ENCODE measurements around the gene ANXA9.

The ANXA9 gene

GRCh38 chr1:151002051-151002450, 20.0 kb downstream of the ANXA9 start:
- no peak overlapping the region for H3K4me3 ChIP-seq (ENCODE audit: low read length)
- TF ChIP-seq CTCF (IDR thresholded peaks at IDR 0.05; ENCODE audit: insufficient read depth, low read depth, low read length, missing control alignments): no peak
- no peak for DNase-seq (ENCODE audit: low read depth)

- no peak overlapping the region for H3K4me3 ChIP-seq (ENCODE audit: low read length)
- no peak for TF ChIP-seq CTCF (IDR thresholded peaks at IDR 0.05; ENCODE audit: insufficient read depth, low read depth, low read length, missing control alignments)
- no peak for DNase-seq (ENCODE audit: low read depth)
Observed at GRCh38 chr1:151002611-151003010, 20.5 kb downstream of the ANXA9 start.

DNA sequence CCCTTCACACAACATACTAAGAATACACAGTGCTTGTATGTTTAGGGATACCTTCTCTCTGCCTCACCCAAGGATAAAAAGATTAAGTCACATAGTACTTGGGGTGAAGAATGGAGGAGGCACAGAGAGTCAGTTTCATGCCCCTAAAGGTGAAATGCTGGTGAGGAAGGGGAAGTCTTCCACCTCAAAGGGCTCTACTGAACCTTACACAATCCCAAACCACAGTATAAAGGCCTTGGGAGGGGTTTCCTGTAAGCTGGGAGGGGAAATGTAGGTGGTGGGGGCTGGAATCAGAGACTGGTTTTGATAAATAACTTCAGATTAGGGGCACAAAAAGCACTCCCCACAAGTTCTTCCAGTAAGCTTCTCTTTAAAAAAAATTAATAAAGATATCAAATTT, 21.1 kb downstream of the ANXA9 start:
- no peak for DNase-seq (ENCODE audit: low read depth)
- TF ChIP-seq CTCF (IDR thresholded peaks at IDR 0.05; ENCODE audit: insufficient read depth, low read depth, low read length, missing control alignments): no peak
- no peak overlapping the region for H3K4me3 ChIP-seq (ENCODE audit: low read length)

DNA sequence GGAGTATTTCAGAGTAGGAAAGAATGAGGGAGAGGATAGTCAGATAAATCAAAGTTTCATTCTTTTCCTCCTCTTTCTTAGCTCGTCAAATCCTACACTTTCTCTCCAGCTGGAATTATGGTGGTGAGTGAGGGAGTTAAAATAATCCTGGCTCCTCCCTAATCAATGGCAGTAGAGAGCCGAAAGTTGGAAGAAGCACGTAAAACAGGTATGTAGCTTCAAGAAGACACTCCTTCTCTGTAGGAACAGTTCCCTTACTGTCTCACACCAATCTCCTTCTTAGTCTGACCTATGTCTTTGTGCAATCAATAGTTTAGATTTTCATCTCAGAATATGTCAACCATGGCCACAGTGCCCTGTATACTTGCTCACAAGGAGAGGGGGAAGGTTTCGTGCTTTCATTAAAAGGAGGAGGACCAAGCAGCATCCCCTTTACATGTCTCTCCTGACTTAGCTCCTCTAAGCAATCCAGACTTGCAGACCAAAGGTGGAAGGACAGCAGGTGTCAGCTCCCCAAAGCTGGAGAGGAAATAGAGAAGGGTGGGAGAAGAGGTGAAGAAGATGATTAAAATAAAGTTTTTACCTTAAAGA, 23.7 kb downstream of the ANXA9 start:
- peak overlapping the region; percentile 73 for H3K4me3 ChIP-seq (ENCODE audit: low read length)
- TF ChIP-seq CTCF (IDR thresholded peaks at IDR 0.05; ENCODE audit: insufficient read depth, low read depth, low read length, missing control alignments): no peak
- no peak for DNase-seq (ENCODE audit: low read depth)

DNA sequence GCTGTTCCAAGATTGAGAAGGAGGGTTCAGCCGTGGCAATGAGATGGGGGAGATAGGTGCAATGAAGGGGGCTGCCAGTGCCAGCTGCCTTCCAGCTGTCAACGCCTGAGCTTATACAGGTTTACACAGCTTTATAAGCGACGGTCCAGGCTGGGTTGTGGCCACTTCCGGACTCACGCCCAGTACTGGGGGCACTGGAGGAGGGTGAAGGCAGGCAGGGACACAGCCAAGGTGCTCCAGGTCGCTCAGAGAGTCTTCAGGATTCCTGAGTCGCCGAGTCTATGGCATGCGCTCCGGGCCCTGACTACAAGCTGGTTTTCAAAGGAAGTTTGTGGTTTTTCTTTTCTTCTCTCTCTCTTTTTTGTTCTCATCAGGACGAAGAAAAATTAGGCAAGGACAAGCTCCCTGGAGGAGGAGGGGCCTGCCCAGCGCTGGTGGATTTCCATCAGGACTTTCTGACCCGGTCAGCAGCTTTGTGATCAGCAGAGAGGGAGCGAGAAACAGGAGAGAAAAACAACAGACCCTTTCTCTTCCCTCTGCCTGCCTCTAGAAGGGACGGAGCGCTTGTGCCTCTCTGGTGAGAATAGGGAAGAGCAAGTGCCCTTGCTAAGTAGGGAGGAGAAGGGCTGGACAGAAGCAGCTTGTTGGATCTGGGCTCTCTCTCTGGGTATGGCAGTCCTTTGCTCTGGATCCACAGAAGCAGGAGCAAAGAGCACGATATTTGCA, 24.4 kb downstream of the ANXA9 start, which contains the start of gene MINDY1:
TSS of gene MINDY1 (minus strand) at position 576 of the 726 bp plus-strand sequence. CDS start 4,285 bp downstream, outside the sequence.
- peak within 1 kb of the TSS; percentile 73 for H3K4me3 ChIP-seq (ENCODE audit: low read length)
- DNase-seq (ENCODE audit: low read depth): peak; percentile 77
- peak; percentile 72 for TF ChIP-seq CTCF (IDR thresholded peaks at IDR 0.05; ENCODE audit: insufficient read depth, low read depth, low read length, missing control alignments)

GRCh38 chr1:151007853-151008243, 25.8 kb downstream of the ANXA9 start:
- TF ChIP-seq CTCF (IDR thresholded peaks at IDR 0.05; ENCODE audit: insufficient read depth, low read depth, low read length, missing control alignments): no peak
- DNase-seq (ENCODE audit: low read depth): no peak
- peak overlapping the region; percentile 95 for H3K4me3 ChIP-seq (ENCODE audit: low read length)

Measured in epithelial cell of esophagus (primary cell).